SK-N-SH (cell line): ENCODE results near the gene PARP1.
"Not testable (repeated sequence)": the region's sequence is repeated elsewhere in the genome, so short reads cannot be mapped to it uniquely, and the experiment has no call there.

ENCODE experiments used
- POLR2AphosphoS5 ChIP-seq: IDR thresholded peaks from 2 replicates; pipeline ENCODE4 v1.6.1; 2012; ENCODE audit warnings: low read depth, low read length
- TF ChIP-seq, protein P1 (sequence below): IDR thresholded peaks from 2 replicates; pipeline ENCODE4 v1.4.0; 2012; ENCODE audit warnings: low read depth, borderline replicate concordance
- TF ChIP-seq, protein P2 (sequence below): IDR thresholded peaks from 2 replicates; pipeline ENCODE4 v1.6.1; 2012; ENCODE audit warnings: mild to moderate bottlenecking, low read depth, low read length, moderate library complexity

DNA sequence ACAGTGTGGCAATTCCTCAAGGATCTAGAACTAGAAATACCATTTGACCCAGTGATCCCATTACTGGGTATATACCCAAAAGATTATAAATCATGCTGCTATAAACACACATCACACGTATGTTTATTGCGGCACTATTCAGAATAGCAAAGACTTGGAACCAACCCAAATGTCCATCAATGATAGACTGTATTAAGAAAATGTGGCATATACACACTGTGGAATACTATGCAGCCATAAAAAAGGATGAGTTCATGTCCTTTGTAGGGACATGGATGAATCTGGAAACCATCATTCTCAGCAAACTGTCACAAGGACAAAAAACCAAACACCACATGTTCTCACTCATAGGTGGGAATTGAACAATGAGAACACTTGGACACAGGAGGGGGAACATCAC is 24.0 kb upstream of the PARP1 start:
- TF ChIP-seq, protein P1, sequence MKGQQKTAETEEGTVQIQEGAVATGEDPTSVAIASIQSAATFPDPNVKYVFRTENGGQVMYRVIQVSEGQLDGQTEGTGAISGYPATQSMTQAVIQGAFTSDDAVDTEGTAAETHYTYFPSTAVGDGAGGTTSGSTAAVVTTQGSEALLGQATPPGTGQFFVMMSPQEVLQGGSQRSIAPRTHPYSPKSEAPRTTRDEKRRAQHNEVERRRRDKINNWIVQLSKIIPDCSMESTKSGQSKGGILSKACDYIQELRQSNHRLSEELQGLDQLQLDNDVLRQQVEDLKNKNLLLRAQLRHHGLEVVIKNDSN = not testable (repeated sequence)
- TF ChIP-seq, protein P2, sequence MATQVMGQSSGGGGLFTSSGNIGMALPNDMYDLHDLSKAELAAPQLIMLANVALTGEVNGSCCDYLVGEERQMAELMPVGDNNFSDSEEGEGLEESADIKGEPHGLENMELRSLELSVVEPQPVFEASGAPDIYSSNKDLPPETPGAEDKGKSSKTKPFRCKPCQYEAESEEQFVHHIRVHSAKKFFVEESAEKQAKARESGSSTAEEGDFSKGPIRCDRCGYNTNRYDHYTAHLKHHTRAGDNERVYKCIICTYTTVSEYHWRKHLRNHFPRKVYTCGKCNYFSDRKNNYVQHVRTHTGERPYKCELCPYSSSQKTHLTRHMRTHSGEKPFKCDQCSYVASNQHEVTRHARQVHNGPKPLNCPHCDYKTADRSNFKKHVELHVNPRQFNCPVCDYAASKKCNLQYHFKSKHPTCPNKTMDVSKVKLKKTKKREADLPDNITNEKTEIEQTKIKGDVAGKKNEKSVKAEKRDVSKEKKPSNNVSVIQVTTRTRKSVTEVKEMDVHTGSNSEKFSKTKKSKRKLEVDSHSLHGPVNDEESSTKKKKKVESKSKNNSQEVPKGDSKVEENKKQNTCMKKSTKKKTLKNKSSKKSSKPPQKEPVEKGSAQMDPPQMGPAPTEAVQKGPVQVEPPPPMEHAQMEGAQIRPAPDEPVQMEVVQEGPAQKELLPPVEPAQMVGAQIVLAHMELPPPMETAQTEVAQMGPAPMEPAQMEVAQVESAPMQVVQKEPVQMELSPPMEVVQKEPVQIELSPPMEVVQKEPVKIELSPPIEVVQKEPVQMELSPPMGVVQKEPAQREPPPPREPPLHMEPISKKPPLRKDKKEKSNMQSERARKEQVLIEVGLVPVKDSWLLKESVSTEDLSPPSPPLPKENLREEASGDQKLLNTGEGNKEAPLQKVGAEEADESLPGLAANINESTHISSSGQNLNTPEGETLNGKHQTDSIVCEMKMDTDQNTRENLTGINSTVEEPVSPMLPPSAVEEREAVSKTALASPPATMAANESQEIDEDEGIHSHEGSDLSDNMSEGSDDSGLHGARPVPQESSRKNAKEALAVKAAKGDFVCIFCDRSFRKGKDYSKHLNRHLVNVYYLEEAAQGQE = not testable (repeated sequence)
- TF ChIP-seq POLR2AphosphoS5 = not testable (repeated sequence)
